ENCODE data around the gene HSFX3. TPM values are rescaled to one million over a fixed set of nuclear protein-coding genes. Genes with fewer than 3 reads are reported as not detected.

HSFX3 gene
- total and polyA plus RNA-seq, 2 experiments from 2014 or later: not detected

- Histone ChIP-seq H3K4me1 (ENCODE audit: insufficient read depth) (no peaks in the 10 kb centered on the region), H3K27ac (ENCODE audit: low read depth) (no peak overlapping the region), H3K27me3 (ENCODE audit: insufficient read depth) (no peaks in the 10 kb centered on the region), H3K4me2 (no peak overlapping the region), H3K79me2 (replicated peaks; ENCODE audit: insufficient read depth) (no peaks in the 10 kb centered on the region), H3K36me3 (ENCODE audit: insufficient read depth) (no peaks in the 10 kb centered on the region; the same call in 1 of the 2 replicates), H3F3A (replicated peaks; ENCODE audit: low read depth) (no peaks in the 10 kb centered on the region), H3K9me2 (ENCODE audit: insufficient read depth) (no peaks in the 10 kb centered on the region), H2AFZ (no peak overlapping the region), H4K20me1 (replicated peaks; ENCODE audit: insufficient read depth) (no peaks in the 10 kb centered on the region), H3K4me3 (no peak overlapping the region)
- no peak for DNase-seq (ENCODE audit: low spot score)
- Mint-ChIP-seq H3K9me3 (no peaks in the 10 kb centered on the region; the same call in 2 of the 3 replicates), H3K27me3 (ENCODE audit: insufficient read depth, low read depth, poor library complexity) (peaks cover 3% of the 10 kb centered on the region), H3K36me3 (ENCODE audit: low read depth) (peaks cover 28% of the 10 kb centered on the region), H3K27ac (no peak overlapping the region), H3K4me3 (no peak overlapping the region), H3K4me1 (peaks cover 5% of the 10 kb centered on the region; the same call in 2 of the 3 replicates)
- no peak for ATAC-seq
- no peak for TF ChIP-seq EZH2phosphoT487 (IDR thresholded peaks at IDR 0.05; ENCODE audit: unreplicated experiment)
- TF ChIP-seq NANOG (IDR thresholded peaks at IDR 0.05; ENCODE audit: borderline replicate concordance): no peak
- TF ChIP-seq ZNF331 (CRISPR knock-in tag; IDR thresholded peaks at IDR 0.05; ENCODE audit: low read depth): no peak
- no peak for TF ChIP-seq JUNB (IDR thresholded peaks at IDR 0.05; ENCODE audit: unreplicated experiment)
- no peak for TF ChIP-seq POLR2AphosphoS5 (IDR thresholded peaks at IDR 0.05; ENCODE audit: low read depth)
- TF ChIP-seq, protein P1, sequence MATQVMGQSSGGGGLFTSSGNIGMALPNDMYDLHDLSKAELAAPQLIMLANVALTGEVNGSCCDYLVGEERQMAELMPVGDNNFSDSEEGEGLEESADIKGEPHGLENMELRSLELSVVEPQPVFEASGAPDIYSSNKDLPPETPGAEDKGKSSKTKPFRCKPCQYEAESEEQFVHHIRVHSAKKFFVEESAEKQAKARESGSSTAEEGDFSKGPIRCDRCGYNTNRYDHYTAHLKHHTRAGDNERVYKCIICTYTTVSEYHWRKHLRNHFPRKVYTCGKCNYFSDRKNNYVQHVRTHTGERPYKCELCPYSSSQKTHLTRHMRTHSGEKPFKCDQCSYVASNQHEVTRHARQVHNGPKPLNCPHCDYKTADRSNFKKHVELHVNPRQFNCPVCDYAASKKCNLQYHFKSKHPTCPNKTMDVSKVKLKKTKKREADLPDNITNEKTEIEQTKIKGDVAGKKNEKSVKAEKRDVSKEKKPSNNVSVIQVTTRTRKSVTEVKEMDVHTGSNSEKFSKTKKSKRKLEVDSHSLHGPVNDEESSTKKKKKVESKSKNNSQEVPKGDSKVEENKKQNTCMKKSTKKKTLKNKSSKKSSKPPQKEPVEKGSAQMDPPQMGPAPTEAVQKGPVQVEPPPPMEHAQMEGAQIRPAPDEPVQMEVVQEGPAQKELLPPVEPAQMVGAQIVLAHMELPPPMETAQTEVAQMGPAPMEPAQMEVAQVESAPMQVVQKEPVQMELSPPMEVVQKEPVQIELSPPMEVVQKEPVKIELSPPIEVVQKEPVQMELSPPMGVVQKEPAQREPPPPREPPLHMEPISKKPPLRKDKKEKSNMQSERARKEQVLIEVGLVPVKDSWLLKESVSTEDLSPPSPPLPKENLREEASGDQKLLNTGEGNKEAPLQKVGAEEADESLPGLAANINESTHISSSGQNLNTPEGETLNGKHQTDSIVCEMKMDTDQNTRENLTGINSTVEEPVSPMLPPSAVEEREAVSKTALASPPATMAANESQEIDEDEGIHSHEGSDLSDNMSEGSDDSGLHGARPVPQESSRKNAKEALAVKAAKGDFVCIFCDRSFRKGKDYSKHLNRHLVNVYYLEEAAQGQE (IDR thresholded peaks at IDR 0.05; ENCODE audit: unreplicated experiment): no peak
- TF ChIP-seq, protein P2, sequence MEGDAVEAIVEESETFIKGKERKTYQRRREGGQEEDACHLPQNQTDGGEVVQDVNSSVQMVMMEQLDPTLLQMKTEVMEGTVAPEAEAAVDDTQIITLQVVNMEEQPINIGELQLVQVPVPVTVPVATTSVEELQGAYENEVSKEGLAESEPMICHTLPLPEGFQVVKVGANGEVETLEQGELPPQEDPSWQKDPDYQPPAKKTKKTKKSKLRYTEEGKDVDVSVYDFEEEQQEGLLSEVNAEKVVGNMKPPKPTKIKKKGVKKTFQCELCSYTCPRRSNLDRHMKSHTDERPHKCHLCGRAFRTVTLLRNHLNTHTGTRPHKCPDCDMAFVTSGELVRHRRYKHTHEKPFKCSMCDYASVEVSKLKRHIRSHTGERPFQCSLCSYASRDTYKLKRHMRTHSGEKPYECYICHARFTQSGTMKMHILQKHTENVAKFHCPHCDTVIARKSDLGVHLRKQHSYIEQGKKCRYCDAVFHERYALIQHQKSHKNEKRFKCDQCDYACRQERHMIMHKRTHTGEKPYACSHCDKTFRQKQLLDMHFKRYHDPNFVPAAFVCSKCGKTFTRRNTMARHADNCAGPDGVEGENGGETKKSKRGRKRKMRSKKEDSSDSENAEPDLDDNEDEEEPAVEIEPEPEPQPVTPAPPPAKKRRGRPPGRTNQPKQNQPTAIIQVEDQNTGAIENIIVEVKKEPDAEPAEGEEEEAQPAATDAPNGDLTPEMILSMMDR (conservative IDR thresholded peaks at IDR 0.05; ENCODE audit: low read depth in 2 of 2): no peak
- no peak for TF ChIP-seq STAT1 (IDR thresholded peaks at IDR 0.05; ENCODE audit: unreplicated experiment)
- no peak for TF ChIP-seq ETS1 (IDR thresholded peaks at IDR 0.05)
- TF ChIP-seq ZNF114 (CRISPR knock-in tag; IDR thresholded peaks at IDR 0.05): no peak
- TF ChIP-seq CREB1 (CRISPR knock-in tag; IDR thresholded peaks at IDR 0.05; ENCODE audit: low read depth): no peak
- no peak for TF ChIP-seq EZH2 (IDR thresholded peaks at IDR 0.05; ENCODE audit: low read depth, unreplicated experiment)
- TF ChIP-seq, protein P3, sequence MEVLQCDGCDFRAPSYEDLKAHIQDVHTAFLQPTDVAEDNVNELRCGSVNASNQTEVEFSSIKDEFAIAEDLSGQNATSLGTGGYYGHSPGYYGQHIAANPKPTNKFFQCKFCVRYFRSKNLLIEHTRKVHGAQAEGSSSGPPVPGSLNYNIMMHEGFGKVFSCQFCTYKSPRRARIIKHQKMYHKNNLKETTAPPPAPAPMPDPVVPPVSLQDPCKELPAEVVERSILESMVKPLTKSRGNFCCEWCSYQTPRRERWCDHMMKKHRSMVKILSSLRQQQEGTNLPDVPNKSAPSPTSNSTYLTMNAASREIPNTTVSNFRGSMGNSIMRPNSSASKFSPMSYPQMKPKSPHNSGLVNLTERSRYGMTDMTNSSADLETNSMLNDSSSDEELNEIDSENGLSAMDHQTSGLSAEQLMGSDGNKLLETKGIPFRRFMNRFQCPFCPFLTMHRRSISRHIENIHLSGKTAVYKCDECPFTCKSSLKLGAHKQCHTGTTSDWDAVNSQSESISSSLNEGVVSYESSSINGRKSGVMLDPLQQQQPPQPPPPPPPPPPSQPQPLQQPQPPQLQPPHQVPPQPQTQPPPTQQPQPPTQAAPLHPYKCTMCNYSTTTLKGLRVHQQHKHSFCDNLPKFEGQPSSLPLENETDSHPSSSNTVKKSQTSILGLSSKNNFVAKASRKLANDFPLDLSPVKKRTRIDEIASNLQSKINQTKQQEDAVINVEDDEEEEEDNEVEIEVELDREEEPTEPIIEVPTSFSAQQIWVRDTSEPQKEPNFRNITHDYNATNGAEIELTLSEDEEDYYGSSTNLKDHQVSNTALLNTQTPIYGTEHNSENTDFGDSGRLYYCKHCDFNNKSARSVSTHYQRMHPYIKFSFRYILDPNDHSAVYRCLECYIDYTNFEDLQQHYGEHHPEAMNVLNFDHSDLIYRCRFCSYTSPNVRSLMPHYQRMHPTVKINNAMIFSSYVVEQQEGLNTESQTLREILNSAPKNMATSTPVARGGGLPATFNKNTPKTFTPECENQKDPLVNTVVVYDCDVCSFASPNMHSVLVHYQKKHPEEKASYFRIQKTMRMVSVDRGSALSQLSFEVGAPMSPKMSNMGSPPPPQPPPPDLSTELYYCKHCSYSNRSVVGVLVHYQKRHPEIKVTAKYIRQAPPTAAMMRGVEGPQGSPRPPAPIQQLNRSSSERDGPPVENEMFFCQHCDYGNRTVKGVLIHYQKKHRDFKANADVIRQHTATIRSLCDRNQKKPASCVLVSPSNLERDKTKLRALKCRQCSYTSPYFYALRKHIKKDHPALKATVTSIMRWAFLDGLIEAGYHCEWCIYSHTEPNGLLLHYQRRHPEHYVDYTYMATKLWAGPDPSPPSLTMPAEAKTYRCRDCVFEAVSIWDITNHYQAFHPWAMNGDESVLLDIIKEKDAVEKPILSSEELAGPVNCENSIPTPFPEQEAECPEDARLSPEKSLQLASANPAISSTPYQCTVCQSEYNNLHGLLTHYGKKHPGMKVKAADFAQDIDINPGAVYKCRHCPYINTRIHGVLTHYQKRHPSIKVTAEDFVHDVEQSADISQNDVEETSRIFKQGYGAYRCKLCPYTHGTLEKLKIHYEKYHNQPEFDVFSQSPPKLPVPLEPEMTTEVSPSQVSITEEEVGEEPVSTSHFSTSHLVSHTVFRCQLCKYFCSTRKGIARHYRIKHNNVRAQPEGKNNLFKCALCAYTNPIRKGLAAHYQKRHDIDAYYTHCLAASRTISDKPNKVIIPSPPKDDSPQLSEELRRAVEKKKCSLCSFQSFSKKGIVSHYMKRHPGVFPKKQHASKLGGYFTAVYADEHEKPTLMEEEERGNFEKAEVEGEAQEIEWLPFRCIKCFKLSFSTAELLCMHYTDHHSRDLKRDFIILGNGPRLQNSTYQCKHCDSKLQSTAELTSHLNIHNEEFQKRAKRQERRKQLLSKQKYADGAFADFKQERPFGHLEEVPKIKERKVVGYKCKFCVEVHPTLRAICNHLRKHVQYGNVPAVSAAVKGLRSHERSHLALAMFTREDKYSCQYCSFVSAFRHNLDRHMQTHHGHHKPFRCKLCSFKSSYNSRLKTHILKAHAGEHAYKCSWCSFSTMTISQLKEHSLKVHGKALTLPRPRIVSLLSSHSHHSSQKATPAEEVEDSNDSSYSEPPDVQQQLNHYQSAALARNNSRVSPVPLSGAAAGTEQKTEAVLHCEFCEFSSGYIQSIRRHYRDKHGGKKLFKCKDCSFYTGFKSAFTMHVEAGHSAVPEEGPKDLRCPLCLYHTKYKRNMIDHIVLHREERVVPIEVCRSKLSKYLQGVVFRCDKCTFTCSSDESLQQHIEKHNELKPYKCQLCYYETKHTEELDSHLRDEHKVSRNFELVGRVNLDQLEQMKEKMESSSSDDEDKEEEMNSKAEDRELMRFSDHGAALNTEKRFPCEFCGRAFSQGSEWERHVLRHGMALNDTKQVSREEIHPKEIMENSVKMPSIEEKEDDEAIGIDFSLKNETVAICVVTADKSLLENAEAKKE (CRISPR knock-in tag; IDR thresholded peaks at IDR 0.05): no peak
Observed at GRCh38 chrX:149499766-149500165, 50.0 kb downstream of the HSFX3 start.
